Measurements from ENCODE around the gene INHBE.
"Not testable (repeated sequence)": the region's sequence is repeated elsewhere in the genome, so short reads cannot be mapped to it uniquely, and the experiment has no call there.

DNA sequence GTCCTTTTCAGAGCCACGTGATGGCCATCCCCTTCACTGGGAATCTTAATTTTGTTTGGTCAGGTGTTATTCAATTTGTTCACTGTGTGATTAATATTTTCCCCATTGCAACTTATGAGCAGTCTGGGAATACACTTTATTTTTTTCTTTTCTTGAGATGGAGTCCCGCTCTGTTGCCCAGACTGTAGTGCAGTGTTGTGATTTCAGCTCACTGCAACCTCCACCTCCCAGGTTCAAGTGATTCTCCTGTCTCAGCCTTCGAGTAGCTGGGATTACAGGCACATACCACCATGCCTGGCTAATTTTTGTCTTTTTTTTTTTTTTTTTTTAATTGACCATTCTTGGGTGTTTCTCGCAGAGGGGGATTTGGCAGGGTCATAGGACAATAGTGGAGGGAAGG, 51.4 kb downstream of the INHBE start:
- TF ChIP-seq, protein P1, sequence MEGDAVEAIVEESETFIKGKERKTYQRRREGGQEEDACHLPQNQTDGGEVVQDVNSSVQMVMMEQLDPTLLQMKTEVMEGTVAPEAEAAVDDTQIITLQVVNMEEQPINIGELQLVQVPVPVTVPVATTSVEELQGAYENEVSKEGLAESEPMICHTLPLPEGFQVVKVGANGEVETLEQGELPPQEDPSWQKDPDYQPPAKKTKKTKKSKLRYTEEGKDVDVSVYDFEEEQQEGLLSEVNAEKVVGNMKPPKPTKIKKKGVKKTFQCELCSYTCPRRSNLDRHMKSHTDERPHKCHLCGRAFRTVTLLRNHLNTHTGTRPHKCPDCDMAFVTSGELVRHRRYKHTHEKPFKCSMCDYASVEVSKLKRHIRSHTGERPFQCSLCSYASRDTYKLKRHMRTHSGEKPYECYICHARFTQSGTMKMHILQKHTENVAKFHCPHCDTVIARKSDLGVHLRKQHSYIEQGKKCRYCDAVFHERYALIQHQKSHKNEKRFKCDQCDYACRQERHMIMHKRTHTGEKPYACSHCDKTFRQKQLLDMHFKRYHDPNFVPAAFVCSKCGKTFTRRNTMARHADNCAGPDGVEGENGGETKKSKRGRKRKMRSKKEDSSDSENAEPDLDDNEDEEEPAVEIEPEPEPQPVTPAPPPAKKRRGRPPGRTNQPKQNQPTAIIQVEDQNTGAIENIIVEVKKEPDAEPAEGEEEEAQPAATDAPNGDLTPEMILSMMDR (IDR thresholded peaks at IDR 0.05), result not testable (repeated sequence)
- not testable (repeated sequence) for TF ChIP-seq POLR2A (IDR thresholded peaks at IDR 0.05)

All from body of pancreas (tissue), 4 donors.